ENCODE results near the gene CLEC7A. TPM values are rescaled to one million over a fixed set of nuclear protein-coding genes. Genes with fewer than 3 reads are reported as not detected.

CLEC7A gene
- total RNA-seq, 6 experiments from 2014 or later, result not detected

GRCh38 chr12:10115890-10116289, 14.1 kb downstream of the CLEC7A start:
- H3K9me3 Mint-ChIP-seq, result peaks cover 4% of the 10 kb centered on the region; the same call in 1 of the 2 replicates
- TF ChIP-seq CTCF (IDR thresholded peaks at IDR 0.05), result no peak
- no peak overlapping the region for H3K27ac Mint-ChIP-seq
- H3K4me3 Mint-ChIP-seq, result peak overlapping the region; percentile 11; the same call in 1 of the 2 replicates
- no peaks in the 10 kb centered on the region for H3K36me3 Mint-ChIP-seq (ENCODE audit: low read depth)
- DNase-seq, result no peak
- H3K4me1 Mint-ChIP-seq (ENCODE audit: low read depth), result peaks cover 57% of the 10 kb centered on the region
- no peaks in the 10 kb centered on the region; the same call in 1 of the 2 replicates for H3K27me3 Mint-ChIP-seq (ENCODE audit: insufficient read depth)

GRCh38 chr12:10115311-10115710, 14.7 kb downstream of the CLEC7A start:
- H3K9me3 Mint-ChIP-seq, result peaks cover 7% of the 10 kb centered on the region; the same call in 1 of the 2 replicates

GRCh38 chr12:10113920-10114319, 16.1 kb downstream of the CLEC7A start:
- no peaks in the 10 kb centered on the region for H3K36me3 Mint-ChIP-seq (ENCODE audit: low read depth)
- no peak overlapping the region for H3K4me3 Mint-ChIP-seq
- peaks cover 7% of the 10 kb centered on the region; the same call in 1 of the 2 replicates for H3K9me3 Mint-ChIP-seq
- peaks cover 41% of the 10 kb centered on the region for H3K4me1 Mint-ChIP-seq (ENCODE audit: low read depth)
- no peak overlapping the region for H3K27ac Mint-ChIP-seq
- no peak for TF ChIP-seq CTCF (IDR thresholded peaks at IDR 0.05)
- DNase-seq, result no peak
- H3K27me3 Mint-ChIP-seq (ENCODE audit: insufficient read depth), result no peaks in the 10 kb centered on the region; the same call in 1 of the 2 replicates

More at GRCh38 chr12:10115311-10115710, 14.7 kb downstream of the CLEC7A start:
- DNase-seq, result no peak
- Mint-ChIP-seq H3K4me1 (ENCODE audit: low read depth) (peaks cover 55% of the 10 kb centered on the region), H3K4me3 (no peak overlapping the region; the same call in 1 of the 2 replicates), H3K36me3 (ENCODE audit: low read depth) (no peaks in the 10 kb centered on the region), H3K27ac (no peak overlapping the region), H3K27me3 (ENCODE audit: insufficient read depth) (no peaks in the 10 kb centered on the region; the same call in 1 of the 2 replicates)
- TF ChIP-seq CTCF (IDR thresholded peaks at IDR 0.05), result no peak

GRCh38 chr12:10113075-10113474, 16.9 kb downstream of the CLEC7A start:
- peaks cover 7% of the 10 kb centered on the region; the same call in 1 of the 2 replicates for H3K9me3 Mint-ChIP-seq
- no peak for TF ChIP-seq CTCF (IDR thresholded peaks at IDR 0.05)
- H3K36me3 Mint-ChIP-seq (ENCODE audit: low read depth), result no peaks in the 10 kb centered on the region
- peaks cover 42% of the 10 kb centered on the region for H3K4me1 Mint-ChIP-seq (ENCODE audit: low read depth)
- no peaks in the 10 kb centered on the region for H3K27me3 Mint-ChIP-seq (ENCODE audit: insufficient read depth)
- H3K27ac Mint-ChIP-seq, result peak overlapping the region; percentile 41
- no peak for DNase-seq
- H3K4me3 Mint-ChIP-seq, result peak overlapping the region; percentile 63; the same call in 1 of the 2 replicates

GRCh38 chr12:10111451-10111850, 18.5 kb downstream of the CLEC7A start:
- DNase-seq, result no peak
- peaks cover 7% of the 10 kb centered on the region for H3K9me3 Mint-ChIP-seq
- peaks cover 45% of the 10 kb centered on the region for H3K4me1 Mint-ChIP-seq (ENCODE audit: low read depth)
- H3K27ac Mint-ChIP-seq, result no peak overlapping the region
- no peak overlapping the region for H3K4me3 Mint-ChIP-seq
- TF ChIP-seq CTCF (IDR thresholded peaks at IDR 0.05), result no peak
- no peaks in the 10 kb centered on the region for H3K36me3 Mint-ChIP-seq (ENCODE audit: low read depth)
- no peaks in the 10 kb centered on the region for H3K27me3 Mint-ChIP-seq (ENCODE audit: insufficient read depth)

Data from HFFc6 (cell line).